GM21529 (cell line): ENCODE measurements around the gene ATP2B2.

Experiments
- ATAC-seq: cut with Tn5 transposase; IDR thresholded peaks from one replicate; pipeline ENCODE4 v1.9.1; 2021; ENCODE audit not compliant: unreplicated experiment

The ATP2B2 gene

DNA sequence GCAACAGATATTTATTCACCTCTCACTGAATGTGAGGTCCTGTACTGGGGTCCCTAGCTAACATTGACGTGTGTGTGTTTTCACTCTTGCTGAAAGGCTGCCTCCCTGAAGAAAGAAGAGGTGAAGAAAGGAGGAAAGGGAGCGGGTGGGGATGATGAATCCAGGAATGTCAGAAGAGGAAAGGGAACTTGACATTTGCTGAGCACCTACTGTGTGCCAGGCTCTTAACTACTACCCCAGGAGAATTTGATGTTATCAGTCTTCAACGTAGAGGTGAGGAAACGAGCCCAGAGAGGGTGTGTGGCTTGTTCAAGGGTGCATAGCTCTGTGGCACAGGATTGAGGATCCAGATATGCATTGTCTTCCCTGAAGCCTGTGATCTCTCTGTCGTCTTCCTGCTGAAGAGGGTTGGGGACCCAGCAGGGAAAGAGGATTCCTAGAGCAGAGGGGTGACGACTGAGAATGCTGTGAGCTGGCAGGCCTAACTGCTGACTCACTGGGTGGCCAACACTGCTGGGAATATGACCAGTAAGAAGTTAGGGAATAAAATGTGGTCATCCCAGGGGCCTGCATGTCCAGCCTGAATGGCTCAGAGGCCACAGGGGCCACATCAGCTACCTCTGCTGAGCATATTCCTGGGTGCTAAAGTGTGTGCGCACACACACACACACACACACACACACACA, 6.6 kb upstream of the ATP2B2 start:
- no peak for ATAC-seq

GRCh38 chr3:10510743-10511432, 5.5 kb upstream of the ATP2B2 start:
- no peak for ATAC-seq

- no peak for ATAC-seq
These were observed 4.8 kb upstream of the ATP2B2 start for GRCh38 chr3:10510086-10510742.

- no peak for ATAC-seq
These were observed 3.9 kb upstream of the ATP2B2 start for GRCh38 chr3:10509325-10509724.

DNA sequence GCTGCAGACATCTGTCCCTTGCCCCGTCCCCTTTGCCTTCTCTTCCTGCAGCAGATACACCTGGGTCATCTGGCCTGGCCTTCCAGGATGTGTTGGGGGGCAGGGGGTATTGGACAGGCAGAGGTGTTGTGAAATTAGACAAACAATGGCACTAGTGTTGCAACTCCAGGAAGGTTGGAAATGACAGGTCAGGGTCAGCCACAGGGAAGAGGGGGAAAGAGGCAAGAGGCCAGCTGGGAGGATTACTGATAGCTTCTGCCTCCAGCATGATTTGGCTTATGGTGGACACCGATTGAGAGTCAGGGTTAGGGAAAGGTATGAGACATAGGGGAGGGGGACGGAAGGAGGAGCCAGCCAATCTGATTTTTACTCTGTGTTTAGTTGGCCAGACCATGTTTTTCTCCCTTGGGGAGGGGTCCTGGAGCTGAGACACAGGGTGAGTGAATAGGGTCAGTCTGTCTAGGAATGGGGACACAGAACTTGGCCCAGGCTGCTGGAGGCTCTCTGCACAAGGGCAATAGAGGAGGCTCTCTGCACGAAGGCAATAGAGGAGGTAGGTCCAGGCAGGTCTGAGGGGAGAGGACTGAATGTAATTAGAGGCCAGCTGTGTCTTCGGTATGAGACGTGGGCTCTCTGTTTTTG, 3.4 kb upstream of the ATP2B2 start:
- no peak for ATAC-seq

- no peak for ATAC-seq
These were observed 2.8 kb upstream of the ATP2B2 start for GRCh38 chr3:10508235-10508618.

GRCh38 chr3:10507331-10507730, 1.9 kb upstream of the ATP2B2 start:
- ATAC-seq, result no peak

- no peak for ATAC-seq
These were observed 1.3 kb upstream of the ATP2B2 start for GRCh38 chr3:10506696-10507095.

- no peak for ATAC-seq
These were observed 602 bp upstream of the ATP2B2 start for GRCh38 chr3:10505791-10506585.

DNA sequence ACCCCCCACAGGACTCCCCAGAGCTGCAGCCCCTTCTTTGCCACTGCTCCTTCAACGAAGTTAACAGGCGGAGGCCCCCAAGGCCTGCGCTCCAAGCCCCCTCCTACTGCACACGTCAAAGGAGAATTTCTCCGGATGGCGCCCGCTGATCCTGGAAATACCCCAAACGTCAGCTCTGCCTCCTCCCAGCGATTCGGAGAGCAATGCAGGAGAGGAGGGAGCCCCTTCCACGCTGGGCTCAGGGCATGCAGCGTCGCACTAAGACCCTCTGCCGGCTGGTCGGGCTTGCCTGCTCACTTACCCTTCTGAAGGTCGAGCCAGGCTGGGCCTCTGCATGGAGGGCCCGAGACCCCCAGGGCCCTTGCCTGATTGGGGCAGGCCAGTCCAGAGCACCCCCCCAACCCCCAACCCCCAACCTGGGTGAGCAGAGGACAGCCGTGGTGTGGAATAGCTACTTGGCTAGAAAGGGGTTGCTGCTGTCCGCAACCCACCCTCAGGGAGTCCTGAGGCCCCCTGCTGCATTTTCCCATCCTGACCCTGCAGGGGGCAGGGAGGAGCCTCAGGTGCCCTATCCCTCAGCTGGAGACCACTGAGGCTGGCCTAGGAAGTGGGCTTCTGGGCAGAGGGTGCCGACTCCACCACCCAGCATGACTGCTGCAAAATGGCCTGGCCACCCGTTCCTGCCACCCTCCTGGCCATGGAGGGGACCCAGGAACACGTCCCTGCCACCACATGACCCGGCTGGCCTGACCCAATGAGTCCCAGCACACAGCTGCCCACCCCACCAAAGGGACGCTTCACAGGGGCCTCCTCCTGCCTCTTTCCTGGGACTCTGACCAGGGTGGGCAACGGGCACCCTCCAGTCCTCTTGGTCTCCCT, 976 bp downstream of the ATP2B2 start:
- no peak for ATAC-seq

DNA sequence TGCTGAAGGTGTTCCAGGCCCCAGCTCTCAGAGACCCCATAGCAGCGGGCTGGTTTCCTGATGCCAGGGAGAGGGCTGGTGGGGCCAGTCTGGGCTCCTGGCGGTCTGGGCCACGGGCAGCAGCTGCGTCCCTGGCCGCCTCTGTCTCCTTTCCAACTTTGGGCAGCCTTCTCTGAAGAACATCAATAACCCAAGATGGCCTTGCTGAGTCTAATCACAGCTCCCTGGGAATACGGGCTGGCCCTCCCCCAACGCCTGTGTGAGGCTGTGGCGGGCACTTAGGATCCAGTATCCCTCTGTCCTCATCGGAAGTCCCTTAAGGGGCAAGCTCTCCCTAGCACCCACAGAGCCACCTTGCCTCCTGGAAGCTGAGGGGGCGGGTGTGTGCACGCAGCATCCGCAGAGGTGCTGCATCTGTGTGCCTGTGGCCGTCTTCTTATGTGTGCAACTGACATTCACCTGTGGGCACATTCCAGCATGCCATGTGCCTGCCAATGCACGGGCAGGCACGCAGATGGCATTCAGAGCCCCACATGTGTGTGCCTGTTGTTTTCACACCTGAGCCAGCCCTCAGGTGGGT, 2.1 kb downstream of the ATP2B2 start:
- no peak for ATAC-seq

GRCh38 chr3:10502185-10502880, 3.1 kb downstream of the ATP2B2 start:
- ATAC-seq, result no peak

- no peak for ATAC-seq
These were observed 3.7 kb downstream of the ATP2B2 start for GRCh38 chr3:10501664-10502052.

- no peak for ATAC-seq
These were observed 4.4 kb downstream of the ATP2B2 start for GRCh38 chr3:10500717-10501663.

DNA sequence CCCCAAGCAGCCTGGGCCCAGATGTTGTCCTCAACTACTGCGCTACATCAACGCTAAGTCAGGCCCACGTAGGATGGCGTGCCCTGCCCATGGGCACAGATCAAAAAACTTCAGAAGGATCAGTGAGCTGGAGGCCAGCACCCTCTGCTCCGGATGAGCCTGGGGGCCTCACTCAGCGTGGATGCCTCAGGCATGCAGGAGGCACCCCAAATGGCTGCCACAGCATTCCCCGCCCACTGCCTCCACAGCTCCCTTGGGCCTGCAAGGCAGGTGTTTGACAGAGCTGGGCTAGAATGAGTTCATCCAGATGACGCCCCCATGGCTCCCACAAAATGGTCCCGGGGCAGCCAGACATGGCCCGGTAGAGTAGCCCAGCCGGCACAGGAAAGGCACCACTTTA, 7.1 kb downstream of the ATP2B2 start:
- ATAC-seq, result no peak

DNA sequence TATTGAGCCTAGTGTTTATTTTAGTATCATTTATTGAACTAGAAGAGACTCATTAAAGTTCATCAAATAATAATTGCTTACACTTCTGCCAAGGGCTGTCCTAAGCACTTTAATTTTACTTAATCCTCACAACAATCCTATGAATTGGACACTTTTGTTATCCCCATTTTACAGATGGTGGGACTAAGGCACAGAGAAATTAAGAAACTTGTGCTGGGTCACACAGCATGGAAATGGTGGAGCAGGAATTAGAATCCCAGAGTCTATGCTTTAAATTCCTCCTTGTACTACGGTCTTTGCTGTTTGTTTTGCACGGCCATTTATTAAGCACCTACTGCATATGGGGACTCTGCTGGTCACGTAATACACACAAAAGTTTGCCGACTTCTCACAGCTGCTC, 7.9 kb downstream of the ATP2B2 start:
- no peak for ATAC-seq

GRCh38 chr3:10496121-10496863, 9.1 kb downstream of the ATP2B2 start:
- ATAC-seq, result no peak
